ENCODE measurements around the gene ZNF580. TPM values are rescaled to one million over a fixed set of nuclear protein-coding genes. Genes with fewer than 3 reads are reported as not detected.

ZNF580 gene
- total and polyA plus RNA-seq, 2 of the 13 experiments (the other 11 are each of a cell fraction or from before 2014, with no cell fraction given) = 4.4 to 6.0 TPM

DNA sequence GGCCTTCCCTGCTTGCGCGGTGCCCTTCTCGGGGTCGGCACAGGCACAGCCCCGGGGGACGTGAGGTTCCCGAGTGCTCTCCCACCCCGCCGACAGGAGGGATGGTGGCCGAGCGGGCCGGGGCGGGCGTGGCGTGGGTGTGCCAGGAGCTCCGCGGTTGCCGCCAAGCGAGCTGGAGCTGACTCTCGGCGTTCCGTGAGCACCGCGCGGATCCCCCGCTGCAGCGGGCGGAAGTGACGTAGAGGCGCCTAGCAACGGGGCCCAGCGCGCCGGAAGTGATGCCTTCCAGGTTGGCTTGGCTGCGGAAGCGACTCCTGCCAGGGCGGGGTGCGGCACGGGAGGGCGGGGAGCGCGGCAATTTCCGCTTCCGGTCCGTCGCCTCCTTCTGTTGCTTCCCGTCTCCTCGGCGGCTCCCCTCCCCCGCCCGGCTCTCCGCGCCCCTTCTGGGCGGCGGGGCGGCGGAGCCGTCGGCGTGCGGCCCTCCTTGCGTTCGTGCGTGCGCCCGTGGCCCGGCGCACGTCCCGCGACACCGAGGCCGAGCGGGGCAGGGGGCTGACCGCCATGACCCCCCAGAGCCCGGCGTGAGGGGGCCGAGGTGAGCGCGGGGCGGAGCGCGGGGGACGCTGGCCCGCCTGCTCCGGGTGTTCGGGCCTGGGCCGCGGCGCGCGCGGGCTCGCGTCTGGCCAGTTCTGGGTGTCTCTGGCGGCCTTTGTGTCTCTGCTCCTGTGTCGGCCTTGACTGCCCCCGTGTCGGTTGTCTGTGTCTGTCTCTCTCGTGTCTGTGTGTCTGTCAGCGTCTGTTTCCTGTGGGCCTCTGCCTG lies 34.2 kb downstream of the ZNF580 start, which contains the start of gene EPN1 (continued):
- TF ChIP-seq YY1 (IDR thresholded peaks at IDR 0.05; ENCODE audit: insufficient read depth, insufficient replicate concordance, low read depth, low read length) = peak; percentile 62
- peak; percentile 81 for TF ChIP-seq YEATS4 (CRISPR knock-in tag; IDR thresholded peaks at IDR 0.05; ENCODE audit: borderline replicate concordance)
- TF ChIP-seq NBN (conservative IDR thresholded peaks at IDR 0.05) = no peak
- TF ChIP-seq U2AF1 (optimal IDR thresholded peaks at IDR 0.05; ENCODE audit: low read depth, low read length) = no peak
- TF ChIP-seq, protein P1, sequence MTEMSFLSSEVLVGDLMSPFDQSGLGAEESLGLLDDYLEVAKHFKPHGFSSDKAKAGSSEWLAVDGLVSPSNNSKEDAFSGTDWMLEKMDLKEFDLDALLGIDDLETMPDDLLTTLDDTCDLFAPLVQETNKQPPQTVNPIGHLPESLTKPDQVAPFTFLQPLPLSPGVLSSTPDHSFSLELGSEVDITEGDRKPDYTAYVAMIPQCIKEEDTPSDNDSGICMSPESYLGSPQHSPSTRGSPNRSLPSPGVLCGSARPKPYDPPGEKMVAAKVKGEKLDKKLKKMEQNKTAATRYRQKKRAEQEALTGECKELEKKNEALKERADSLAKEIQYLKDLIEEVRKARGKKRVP (CRISPR knock-in tag; IDR thresholded peaks at IDR 0.05) = 0 out of 4 replicates have a peak, but pooled peaks of 1 of the 2 experiments have one; percentile 12
- TF ChIP-seq, protein P2, sequence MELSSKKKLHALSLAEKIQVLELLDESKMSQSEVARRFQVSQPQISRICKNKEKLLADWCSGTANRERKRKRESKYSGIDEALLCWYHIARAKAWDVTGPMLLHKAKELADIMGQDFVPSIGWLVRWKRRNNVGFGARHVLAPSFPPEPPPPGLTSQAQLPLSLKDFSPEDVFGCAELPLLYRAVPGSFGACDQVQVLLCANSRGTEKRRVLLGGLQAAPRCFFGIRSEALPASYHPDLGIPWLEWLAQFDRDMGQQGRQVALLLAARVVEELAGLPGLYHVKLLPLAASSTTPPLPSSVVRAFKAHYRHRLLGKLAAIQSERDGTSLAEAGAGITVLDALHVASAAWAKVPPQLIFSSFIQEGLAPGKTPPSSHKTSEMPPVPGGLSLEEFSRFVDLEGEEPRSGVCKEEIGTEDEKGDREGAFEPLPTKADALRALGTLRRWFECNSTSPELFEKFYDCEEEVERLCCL (CRISPR knock-in tag; IDR thresholded peaks at IDR 0.05; ENCODE audit: borderline replicate concordance) = no peak
- TF ChIP-seq ZNF205 (CRISPR knock-in tag; IDR thresholded peaks at IDR 0.05) = no peak
- TF ChIP-seq SRSF4 (IDR thresholded peaks at IDR 0.05; ENCODE audit: low read depth, low read length, poor library complexity, severe bottlenecking) = no peak
- no peak; the same call in 1 of the 2 replicates for TF ChIP-seq ZNF430 (CRISPR knock-in tag; IDR thresholded peaks at IDR 0.05)
- TF ChIP-seq ZBTB8A (CRISPR knock-in tag; IDR thresholded peaks at IDR 0.05; ENCODE audit: borderline replicate concordance, low read depth) = no peak
- no peak for TF ChIP-seq HNRNPUL1 (IDR thresholded peaks at IDR 0.05; ENCODE audit: low read depth, low read length)
- TF ChIP-seq, protein P3, sequence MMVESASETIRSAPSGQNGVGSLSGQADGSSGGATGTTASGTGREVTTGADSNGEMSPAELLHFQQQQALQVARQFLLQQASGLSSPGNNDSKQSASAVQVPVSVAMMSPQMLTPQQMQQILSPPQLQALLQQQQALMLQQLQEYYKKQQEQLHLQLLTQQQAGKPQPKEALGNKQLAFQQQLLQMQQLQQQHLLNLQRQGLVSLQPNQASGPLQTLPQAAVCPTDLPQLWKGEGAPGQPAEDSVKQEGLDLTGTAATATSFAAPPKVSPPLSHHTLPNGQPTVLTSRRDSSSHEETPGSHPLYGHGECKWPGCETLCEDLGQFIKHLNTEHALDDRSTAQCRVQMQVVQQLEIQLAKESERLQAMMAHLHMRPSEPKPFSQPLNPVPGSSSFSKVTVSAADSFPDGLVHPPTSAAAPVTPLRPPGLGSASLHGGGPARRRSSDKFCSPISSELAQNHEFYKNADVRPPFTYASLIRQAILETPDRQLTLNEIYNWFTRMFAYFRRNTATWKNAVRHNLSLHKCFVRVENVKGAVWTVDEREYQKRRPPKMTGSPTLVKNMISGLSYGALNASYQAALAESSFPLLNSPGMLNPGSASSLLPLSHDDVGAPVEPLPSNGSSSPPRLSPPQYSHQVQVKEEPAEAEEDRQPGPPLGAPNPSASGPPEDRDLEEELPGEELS (CRISPR knock-in tag; IDR thresholded peaks at IDR 0.05) = peak; percentile 43; the same call in 1 of the 2 replicates
- no peak for TF ChIP-seq HOXA9 (CRISPR knock-in tag; IDR thresholded peaks at IDR 0.05; ENCODE audit: borderline replicate concordance)
- TF ChIP-seq, protein P4, sequence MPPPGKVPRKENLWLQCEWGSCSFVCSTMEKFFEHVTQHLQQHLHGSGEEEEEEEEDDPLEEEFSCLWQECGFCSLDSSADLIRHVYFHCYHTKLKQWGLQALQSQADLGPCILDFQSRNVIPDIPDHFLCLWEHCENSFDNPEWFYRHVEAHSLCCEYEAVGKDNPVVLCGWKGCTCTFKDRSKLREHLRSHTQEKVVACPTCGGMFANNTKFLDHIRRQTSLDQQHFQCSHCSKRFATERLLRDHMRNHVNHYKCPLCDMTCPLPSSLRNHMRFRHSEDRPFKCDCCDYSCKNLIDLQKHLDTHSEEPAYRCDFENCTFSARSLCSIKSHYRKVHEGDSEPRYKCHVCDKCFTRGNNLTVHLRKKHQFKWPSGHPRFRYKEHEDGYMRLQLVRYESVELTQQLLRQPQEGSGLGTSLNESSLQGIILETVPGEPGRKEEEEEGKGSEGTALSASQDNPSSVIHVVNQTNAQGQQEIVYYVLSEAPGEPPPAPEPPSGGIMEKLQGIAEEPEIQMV (CRISPR knock-in tag; IDR thresholded peaks at IDR 0.05; ENCODE audit: low read depth) = 0 out of 2 replicates have a peak, but pooled peaks have one; percentile 38
- TF ChIP-seq MBNL3 (CRISPR knock-in tag; conservative IDR thresholded peaks at IDR 0.05) = no peak
- no peak for TF ChIP-seq ARHGAP35 (CRISPR knock-in tag; IDR thresholded peaks at IDR 0.05; ENCODE audit: borderline replicate concordance)
- no peak for TF ChIP-seq FIP1L1 (IDR thresholded peaks at IDR 0.05; ENCODE audit: borderline replicate concordance, insufficient read depth, low read depth, low read length)
- no peak for TF ChIP-seq BRCA1 (CRISPR knock-in tag; IDR thresholded peaks at IDR 0.05)
- TF ChIP-seq KDM4B (CRISPR knock-in tag; IDR thresholded peaks at IDR 0.05) = peak; percentile 33; the same call in 1 of the 2 replicates
- TF ChIP-seq ZNF891 (CRISPR knock-in tag; IDR thresholded peaks at IDR 0.05) = no peak
- TF ChIP-seq ATF7-NPFF (CRISPR knock-in tag; IDR thresholded peaks at IDR 0.05; ENCODE audit: low read depth) = no peak; the same call in 1 of the 2 replicates
- no peak for TF ChIP-seq NPAS2 (CRISPR knock-in tag; IDR thresholded peaks at IDR 0.05; ENCODE audit: borderline replicate concordance)
- TF ChIP-seq ZNF251 (CRISPR knock-in tag; IDR thresholded peaks at IDR 0.05) = no peak
